HepG2 (cell line): ENCODE data around the gene LSM14B. TPM values are rescaled to one million over a fixed set of nuclear protein-coding genes. Genes with fewer than 3 reads are reported as not detected.
A peak's percentile ranks its signal among the peaks of the same experiment; 100 is the strongest.

Experiments used
- ARNT2 ChIP-seq: sonication (generic); formaldehyde crosslinking; IDR thresholded peaks from 2 replicates; pipeline ENCODE4 v1.8.0; 2022; ENCODE audit warnings: mild to moderate bottlenecking, low read depth, missing genetic modification reagents, moderate library complexity
- CBX1 ChIP-seq: IDR thresholded peaks from one replicate; pipeline ENCODE4 v1.6.1; 2016; ENCODE audit warnings: antibody characterized with exemption, low read depth
- CREM ChIP-seq, 2 experiments: sonication (generic) in 1 of 2; formaldehyde crosslinking in 1 of 2; IDR thresholded peaks; 2 replicates each; pipeline versions ENCODE4 v1.4.0 to v1.6.1; 2016 to 2020; ENCODE audit warnings: antibody characterized with exemption in 1 of 2, mild to moderate bottlenecking in 1 of 2, missing genetic modification reagents in 1 of 2
- FOSL1 ChIP-seq: sonication (generic); formaldehyde crosslinking; IDR thresholded peaks from 2 replicates; pipeline ENCODE4 v1.9.0; 2021; ENCODE audit warnings: missing genetic modification reagents, borderline replicate concordance
- FOXM1 ChIP-seq: sonication (generic); formaldehyde crosslinking; IDR thresholded peaks from 2 replicates; pipeline ENCODE4 v1.5.0; 2020; ENCODE audit warnings: missing genetic modification reagents
- HNRNPLL ChIP-seq: fragments of 200-400 bp; formaldehyde crosslinking; IDR thresholded peaks from 2 replicates; pipeline ENCODE4 v1.6.1; 2017; ENCODE audit warnings: mild to moderate bottlenecking, low read depth, low read length; ENCODE audit not compliant: poor library complexity, severe bottlenecking
- HOXA7 ChIP-seq: sonication (generic); formaldehyde crosslinking; IDR thresholded peaks from 2 replicates; pipeline ENCODE4 v1.8.1; 2022; ENCODE audit warnings: mild to moderate bottlenecking, missing genetic modification reagents, moderate library complexity
- MAFK ChIP-seq, 2 experiments: IDR thresholded peaks in 1 of 2; conservative IDR thresholded peaks in 1 of 2; 2 replicates each; pipeline ENCODE4 v1.6.1; 2011; ENCODE audit warnings: improper control_type of control experiment in 2 of 2, low read length in 2 of 2
- MAZ ChIP-seq, 2 experiments: sonication (generic) in 1 of 2; formaldehyde crosslinking in 1 of 2; IDR thresholded peaks; 2 replicates each; pipeline versions ENCODE4 v1.5.0 to v1.6.1; 2012 to 2020; ENCODE audit warnings: low read depth in 2 of 2, mild to moderate bottlenecking in 2 of 2, borderline replicate concordance in 1 of 2, improper control_type of control experiment in 1 of 2, low read length in 1 of 2, missing genetic modification reagents in 1 of 2, moderate library complexity in 1 of 2
- NFYC ChIP-seq: IDR thresholded peaks from 2 replicates; pipeline ENCODE4 v1.6.1; 2016; ENCODE audit warnings: missing genetic modification reagents, missing compliant biosample characterization
- PCBP2 ChIP-seq: fragments of 200-400 bp; formaldehyde crosslinking; optimal IDR thresholded peaks from 2 replicates; pipeline ENCODE3; 2018; ENCODE audit warnings: low read length, low read depth; ENCODE audit not compliant: poor library complexity, severe bottlenecking
- PHF5A ChIP-seq: IDR thresholded peaks from one replicate; pipeline ENCODE4 v1.6.1; 2018; ENCODE audit warnings: low read depth, missing genetic modification reagents; ENCODE audit not compliant: unreplicated experiment
- RNF2 ChIP-seq: fragments of 450-650 bp; conservative IDR thresholded peaks from 2 replicates; pipeline ENCODE4 v1.6.1; 2016; ENCODE audit warnings: low read depth
- RNF219 ChIP-seq: sonication (generic); formaldehyde crosslinking; IDR thresholded peaks from 2 replicates; pipeline ENCODE4 v1.5.0; 2020; ENCODE audit warnings: mild to moderate bottlenecking, missing genetic modification reagents
- SAP130 ChIP-seq: IDR thresholded peaks from 2 replicates; pipeline ENCODE4 v1.6.1; 2016; ENCODE audit warnings: low read depth
- SETDB1 ChIP-seq: sonication (generic); formaldehyde crosslinking; IDR thresholded peaks from 2 replicates; pipeline ENCODE4 v1.5.1; 2020; ENCODE audit warnings: missing genetic modification reagents, mild to moderate bottlenecking, borderline replicate concordance
- SNRNP70 ChIP-seq: fragments of 200-400 bp; formaldehyde crosslinking; IDR thresholded peaks from 2 replicates; pipeline ENCODE4 v1.6.1; 2017; ENCODE audit warnings: mild to moderate bottlenecking, low read depth, low read length, moderate library complexity
- SPEN ChIP-seq: sonication (generic); formaldehyde crosslinking; IDR thresholded peaks from 2 replicates; pipeline ENCODE4 v1.5.1; 2020; ENCODE audit warnings: low read depth, mild to moderate bottlenecking, missing genetic modification reagents
- THAP11 ChIP-seq: IDR thresholded peaks from 2 replicates; pipeline ENCODE4 v1.6.1; 2016; ENCODE audit warnings: missing biosample characterization, missing genetic modification reagents
- THRA ChIP-seq: sonication (generic); formaldehyde crosslinking; IDR thresholded peaks from 2 replicates; pipeline ENCODE4 v1.4.0; 2020; ENCODE audit warnings: missing genetic modification reagents, borderline replicate concordance
- TOE1 ChIP-seq: sonication (generic); formaldehyde crosslinking; IDR thresholded peaks from 2 replicates; pipeline ENCODE4 v1.4.0; 2020; ENCODE audit warnings: mild to moderate bottlenecking, missing genetic modification reagents
- TSC22D2 ChIP-seq: sonication (generic); formaldehyde crosslinking; IDR thresholded peaks from 2 replicates; pipeline ENCODE4 v1.5.1; 2020; ENCODE audit warnings: missing genetic modification reagents, mild to moderate bottlenecking, borderline replicate concordance
- ZNF34 ChIP-seq: sonication (generic); formaldehyde crosslinking; IDR thresholded peaks from 2 replicates; pipeline ENCODE4 v1.4.0; 2020; ENCODE audit warnings: mild to moderate bottlenecking, missing genetic modification reagents, borderline replicate concordance
- ZNF552 ChIP-seq: sonication (generic); formaldehyde crosslinking; IDR thresholded peaks from 2 replicates; pipeline ENCODE4 v1.9.0; 2022; ENCODE audit warnings: missing genetic modification reagents, mild to moderate bottlenecking, borderline replicate concordance
- ZNF564 ChIP-seq: sonication (generic); formaldehyde crosslinking; IDR thresholded peaks from 2 replicates; pipeline ENCODE4 v1.8.1; 2023; ENCODE audit warnings: mild to moderate bottlenecking, missing genetic modification reagents
- ZNF780A ChIP-seq: sonication (generic); formaldehyde crosslinking; IDR thresholded peaks from 2 replicates; pipeline ENCODE4 v1.8.0; 2022; ENCODE audit warnings: mild to moderate bottlenecking, missing genetic modification reagents, moderate library complexity
- polyA plus RNA-seq, 8 experiments: library from polyadenylated mRNA; depleted of rRNA in 3 of 8; stranded (reverse) in 7 of 8; unstranded in 1 of 8; fragments of >200 nt; fragmentation: Illumina TruSeq in 4 of 8; extraction: Trizol in 4 of 8; gene quantifications; 2 replicates each; pipeline versions ENCODE4 v1.2.1 to v1.2.3, GENCODE V29; 2011 to 2016; ENCODE audit warnings: low read depth in 4 of 8, missing spikeins in 1 of 8, mixed read lengths in 1 of 8; ENCODE audit not compliant: insufficient read depth in 1 of 8
- total RNA-seq, 5 experiments: library from RNA; depleted of rRNA; stranded (reverse); fragments of >200 nt; fragmentation: Illumina TruSeq; extraction: Trizol; gene quantifications; 2 replicates each; pipeline ENCODE4 v1.2.3, GENCODE V29; 2016; ENCODE audit warnings: low read depth in 1 of 5

LSM14B gene
- total and polyA plus RNA-seq, 2 of the 13 experiments (the other 11 are each of a cell fraction or from before 2014, with no cell fraction given), result 43.3 to 79.2 TPM

GRCh38 chr20:62088258-62089127 is 33.8 kb upstream of the LSM14B start (continued):
- TF ChIP-seq MAZ (IDR thresholded peaks at IDR 0.05; ENCODE audit: borderline replicate concordance, low read depth, low read length) (no peak), MAZ (CRISPR knock-in tag; IDR thresholded peaks at IDR 0.05; ENCODE audit: low read depth) (no peak), SNRNP70 (no peak), RNF2 (no peak), THAP11 (CRISPR knock-in tag) (no peak), CREM (IDR thresholded peaks at IDR 0.05) (peak; percentile 87), CREM (CRISPR knock-in tag; IDR thresholded peaks at IDR 0.05) (no peak), SAP130 (CRISPR knock-in tag) (peak; percentile 49), SETDB1 (CRISPR knock-in tag) (no peak), FOXM1 (CRISPR knock-in tag) (no peak), HNRNPLL (no peak), ZNF780A (CRISPR knock-in tag) (no peak), PCBP2 (no peak), THRA (CRISPR knock-in tag) (no peak), HOXA7 (no peak), CBX1 (no peak), MAFK (conservative IDR thresholded peaks at IDR 0.05 in 1 of 2, IDR thresholded peaks at IDR 0.05 in 1 of 2; ENCODE audit: low read length in 2 of 2) (peak; percentile 12 to 63; a peak in 2 of 4 replicates), PHF5A (no peak), ZNF552 (CRISPR knock-in tag) (no peak), SPEN (CRISPR knock-in tag) (no peak), NFYC (no peak), TSC22D2 (CRISPR knock-in tag) (no peak), ARNT2 (CRISPR knock-in tag) (no peak), ZNF34 (CRISPR knock-in tag) (no peak), FOSL1 (CRISPR knock-in tag) (peak; percentile 67), RNF219 (CRISPR knock-in tag) (no peak), TOE1 (CRISPR knock-in tag) (no peak), ZNF564 (CRISPR knock-in tag) (no peak)
